ENCODE results near the gene TPSB2.

The TPSB2 gene

GRCh38 chr16:1264345-1265089 is 34.5 kb upstream of the TPSB2 start:
- TF ChIP-seq CTCF (IDR thresholded peaks at IDR 0.05; ENCODE audit: borderline replicate concordance, insufficient read depth, low read depth, low read length) = no peak
- H3K4me3 ChIP-seq (ENCODE audit: low read depth, low read length) = no peak overlapping the region

GRCh38 chr16:1263591-1264344 is 33.8 kb upstream of the TPSB2 start:
- TF ChIP-seq CTCF (IDR thresholded peaks at IDR 0.05; ENCODE audit: borderline replicate concordance, insufficient read depth, low read depth, low read length) = no peak
- H3K4me3 ChIP-seq (ENCODE audit: low read depth, low read length) = no peak overlapping the region

GRCh38 chr16:1262846-1263221 is 32.9 kb upstream of the TPSB2 start:
- no peak overlapping the region for H3K4me3 ChIP-seq (ENCODE audit: low read depth, low read length)
- TF ChIP-seq CTCF (IDR thresholded peaks at IDR 0.05; ENCODE audit: borderline replicate concordance, insufficient read depth, low read depth, low read length) = no peak

- no peak for TF ChIP-seq CTCF (IDR thresholded peaks at IDR 0.05; ENCODE audit: borderline replicate concordance, insufficient read depth, low read depth, low read length)
- no peak overlapping the region for H3K4me3 ChIP-seq (ENCODE audit: low read depth, low read length)
Observed at GRCh38 chr16:1262210-1262845, 32.3 kb upstream of the TPSB2 start.

- no peak for TF ChIP-seq CTCF (IDR thresholded peaks at IDR 0.05; ENCODE audit: borderline replicate concordance, insufficient read depth, low read depth, low read length)
- H3K4me3 ChIP-seq (ENCODE audit: low read depth, low read length) = no peak overlapping the region
Observed at GRCh38 chr16:1261131-1261892, 31.3 kb upstream of the TPSB2 start.

- H3K4me3 ChIP-seq (ENCODE audit: low read depth, low read length) = no peak overlapping the region
- no peak for TF ChIP-seq CTCF (IDR thresholded peaks at IDR 0.05; ENCODE audit: borderline replicate concordance, insufficient read depth, low read depth, low read length)
Observed at GRCh38 chr16:1260101-1260680, 30.2 kb upstream of the TPSB2 start.
